T-helper 2 cell (primary cell): ENCODE measurements around the gene CUEDC1.
"Not testable (repeated sequence)": the region's sequence is repeated elsewhere in the genome, so short reads cannot be mapped to it uniquely, and the experiment has no call there.

Source experiments
- DNase-seq, 5 experiments: peaks; one replicate each; pipeline versions ENCODE4 v3.0.0 to v3.0.0-alpha.2; 2012 to 2022

Gene CUEDC1

DNA sequence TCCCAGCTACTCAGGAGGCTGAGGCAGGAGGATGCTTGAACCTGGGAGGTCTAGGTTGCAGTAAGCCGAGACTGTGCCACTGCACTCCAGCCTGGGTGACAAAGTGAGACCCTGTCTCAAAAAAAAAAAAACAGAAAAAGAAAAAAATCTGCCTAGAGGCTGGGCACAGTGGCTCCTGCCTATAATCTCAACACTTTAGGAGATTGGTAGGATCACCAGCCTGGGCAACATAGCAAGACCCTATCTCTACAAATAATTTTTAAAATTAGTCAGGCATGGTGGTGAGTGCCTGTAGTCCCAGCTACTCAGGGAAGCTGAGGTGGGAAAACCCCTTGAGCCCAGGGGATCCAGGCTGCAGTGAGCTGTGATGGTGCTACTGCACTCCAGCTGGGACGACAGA lies 17.7 kb downstream of the CUEDC1 start:
- DNase-seq, result no peak

GRCh38 chr17:57935833-57936807 lies 19.1 kb downstream of the CUEDC1 start:
- no peak for DNase-seq

DNA sequence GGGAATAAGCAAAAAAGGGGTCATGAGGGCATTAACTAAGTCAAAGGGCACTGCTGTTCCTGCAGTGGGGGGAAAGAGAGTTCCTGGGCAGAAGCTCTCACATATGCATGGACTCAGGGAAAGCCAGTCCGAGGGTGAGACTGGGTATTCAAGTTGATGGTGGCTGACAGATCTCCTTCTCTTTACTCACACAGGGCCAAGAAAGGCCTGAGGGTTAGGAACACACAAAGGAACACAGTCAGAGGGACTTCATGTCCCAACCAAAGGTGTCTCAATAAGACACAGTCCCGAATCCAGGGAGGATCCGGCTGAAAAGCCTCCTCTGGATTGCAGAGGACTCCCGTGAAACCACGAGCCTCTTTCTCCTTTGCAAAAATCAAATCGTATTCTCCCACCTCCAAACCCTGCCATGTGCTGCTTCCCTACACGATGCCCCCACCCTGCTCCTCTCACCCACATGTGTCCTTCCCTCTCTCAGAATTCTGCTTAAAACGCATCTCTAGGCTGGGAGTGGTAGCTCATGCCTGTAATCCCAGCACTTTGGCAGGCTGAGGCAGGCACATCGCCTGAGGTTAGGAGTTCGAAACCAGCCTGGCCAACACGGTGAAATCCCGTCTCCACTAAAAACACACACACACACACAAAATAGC lies 23.6 kb downstream of the CUEDC1 start:
- DNase-seq, result no peak

DNA sequence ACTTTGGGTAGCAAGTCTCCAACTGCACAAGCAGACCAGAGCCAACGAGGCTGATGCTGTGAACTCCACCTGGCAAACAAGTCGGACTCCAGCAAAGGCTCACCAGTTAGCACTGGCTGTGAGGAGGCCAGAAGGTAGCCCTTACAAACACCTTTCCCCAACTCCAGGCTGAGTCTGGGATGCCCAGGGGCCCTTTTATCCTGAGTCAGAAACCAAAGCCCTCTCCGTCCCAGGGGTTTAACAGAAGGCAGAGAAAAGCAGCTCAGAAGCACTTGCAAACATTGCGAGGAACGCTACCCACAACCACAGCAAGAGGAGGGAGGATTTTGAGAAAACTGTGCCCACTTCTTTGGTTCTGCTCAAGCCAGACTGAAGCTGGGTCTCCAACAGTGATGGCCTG lies 25.0 kb downstream of the CUEDC1 start:
- DNase-seq, result no peak

DNA sequence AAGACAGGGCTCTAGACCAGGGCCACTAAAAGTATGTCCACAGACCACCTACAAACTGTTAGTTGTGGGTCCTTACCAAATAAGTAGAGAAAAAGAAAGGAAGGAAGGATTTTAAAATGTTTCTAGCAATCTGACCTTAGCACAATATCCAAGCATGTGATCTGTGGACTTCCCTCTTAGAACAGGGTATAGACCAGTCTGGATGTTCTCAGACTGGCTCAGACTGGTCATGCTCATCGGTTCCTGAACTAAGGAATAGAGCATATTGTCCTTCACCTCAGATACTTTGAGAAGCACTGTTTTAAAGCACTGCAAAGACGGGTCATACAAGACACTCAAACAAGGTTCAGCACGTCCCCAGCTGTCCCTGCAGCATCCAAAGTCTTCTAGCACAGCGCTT lies 25.8 kb downstream of the CUEDC1 start:
- DNase-seq, result no peak

GRCh38 chr17:57928928-57929327 lies 26.3 kb downstream of the CUEDC1 start:
- DNase-seq, result no peak

GRCh38 chr17:57927048-57927723 lies 28.0 kb downstream of the CUEDC1 start:
- DNase-seq, result no peak

DNA sequence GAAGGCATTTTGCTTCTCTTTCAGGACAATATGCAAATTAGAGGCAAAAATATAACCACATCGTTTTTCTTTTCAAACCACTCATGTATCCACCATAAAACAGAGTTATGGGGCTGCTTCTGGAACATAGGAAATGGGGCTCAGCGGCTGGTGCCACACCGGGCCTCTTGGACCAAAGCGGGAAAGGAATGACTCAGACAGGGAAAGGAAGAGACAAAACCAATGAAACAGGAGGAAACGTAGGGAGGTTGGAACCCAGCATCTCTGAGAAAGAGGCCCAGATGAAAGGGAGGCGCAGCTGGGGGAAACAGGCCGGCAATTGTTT lies 28.5 kb downstream of the CUEDC1 start:
- DNase-seq, result no peak

- DNase-seq, result no peak
These were observed 29.7 kb downstream of the CUEDC1 start for GRCh38 chr17:57925361-57925990.

GRCh38 chr17:57924677-57925076 lies 30.5 kb downstream of the CUEDC1 start:
- no peak for DNase-seq

DNA sequence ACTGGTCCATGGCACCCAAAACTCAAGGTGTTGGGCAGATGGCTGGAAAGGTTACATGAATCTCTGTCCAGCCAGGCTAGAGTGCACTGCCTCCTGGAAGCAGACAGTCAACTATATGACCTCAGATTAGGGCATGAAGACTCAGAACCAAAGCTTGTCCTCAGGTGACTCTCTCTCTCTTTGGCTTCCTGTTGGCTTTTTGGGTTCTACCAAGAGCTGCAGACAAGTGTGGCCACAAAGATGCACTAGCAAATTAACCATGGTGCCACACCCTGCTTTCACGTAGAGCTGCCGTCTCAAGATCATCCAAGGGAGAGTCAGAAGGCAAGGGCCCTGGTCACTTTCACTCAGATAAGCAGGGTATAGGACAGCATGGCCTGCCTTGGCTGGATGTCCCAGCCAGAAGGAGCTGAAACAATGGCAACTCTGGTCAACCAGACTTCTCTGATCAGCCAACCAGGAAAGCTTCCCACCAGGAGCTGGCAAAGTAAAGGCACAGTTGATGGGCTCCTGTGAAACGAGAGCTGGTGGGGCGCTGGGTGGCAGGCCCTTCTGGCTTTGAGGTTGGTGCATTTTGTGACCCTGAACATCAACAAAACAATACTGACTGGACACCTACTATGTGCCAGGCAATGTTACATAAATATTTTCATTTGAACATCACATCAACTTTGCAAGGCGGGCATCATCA lies 31.9 kb downstream of the CUEDC1 start:
- peak in 1 of 5 experiments; percentile 44 for DNase-seq

DNA sequence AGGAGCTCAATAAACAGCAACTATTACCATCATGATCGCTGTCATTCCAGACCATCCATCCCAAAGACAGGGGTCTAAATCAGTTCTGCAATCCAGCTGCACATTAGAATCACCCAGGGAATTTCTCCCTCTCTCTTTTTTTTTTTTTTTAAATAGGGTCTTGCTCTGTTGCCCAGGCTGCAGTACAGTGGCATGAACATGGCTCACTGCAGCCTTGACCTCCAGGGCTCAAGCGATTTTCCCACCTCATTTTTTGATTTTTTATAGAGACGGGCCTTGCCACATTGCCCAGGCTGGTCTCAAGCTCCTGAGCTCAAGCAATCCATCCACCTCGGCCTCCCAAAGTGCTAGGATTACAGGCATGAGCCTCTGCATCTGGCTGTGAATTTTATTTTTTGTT lies 32.5 kb downstream of the CUEDC1 start:
- not testable (repeated sequence) for DNase-seq

DNA sequence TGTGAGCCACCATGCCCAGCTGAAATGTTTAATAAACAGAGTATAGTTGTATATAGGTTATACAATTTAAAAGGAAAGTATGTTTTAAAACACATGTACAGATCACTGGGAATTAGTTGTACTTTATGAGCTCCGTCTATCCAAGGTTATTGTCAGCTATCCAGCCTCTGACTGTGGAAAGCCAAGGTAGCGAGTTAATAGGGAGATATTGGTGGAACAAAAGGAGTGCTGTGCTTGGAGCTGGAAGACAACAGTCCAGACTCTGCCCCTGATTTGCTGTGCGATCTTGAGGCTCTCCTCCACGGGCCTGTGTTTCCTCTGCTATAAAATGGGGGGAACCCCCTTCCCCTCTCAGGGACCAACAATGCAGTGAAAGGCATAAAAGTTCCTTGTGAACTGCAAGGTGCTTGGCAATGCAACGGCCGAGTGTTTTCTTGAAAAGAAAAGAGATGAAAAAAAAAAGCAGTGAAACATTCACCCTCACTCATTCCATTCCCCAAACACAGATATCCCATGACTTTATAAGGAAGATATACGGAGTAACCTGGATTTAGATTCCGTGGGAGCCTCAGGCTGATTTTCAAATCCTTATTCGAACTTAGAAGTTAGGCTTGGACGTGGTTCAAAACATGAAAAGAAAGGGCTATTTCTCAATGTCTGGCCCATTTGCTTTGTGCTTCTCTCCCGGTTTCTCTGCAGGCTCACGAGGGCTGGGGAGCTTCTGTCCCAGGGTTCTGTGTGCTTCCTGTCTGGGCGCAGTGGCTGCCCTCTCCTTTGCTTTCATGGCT lies 34.1 kb downstream of the CUEDC1 start:
- DNase-seq, result no peak

DNA sequence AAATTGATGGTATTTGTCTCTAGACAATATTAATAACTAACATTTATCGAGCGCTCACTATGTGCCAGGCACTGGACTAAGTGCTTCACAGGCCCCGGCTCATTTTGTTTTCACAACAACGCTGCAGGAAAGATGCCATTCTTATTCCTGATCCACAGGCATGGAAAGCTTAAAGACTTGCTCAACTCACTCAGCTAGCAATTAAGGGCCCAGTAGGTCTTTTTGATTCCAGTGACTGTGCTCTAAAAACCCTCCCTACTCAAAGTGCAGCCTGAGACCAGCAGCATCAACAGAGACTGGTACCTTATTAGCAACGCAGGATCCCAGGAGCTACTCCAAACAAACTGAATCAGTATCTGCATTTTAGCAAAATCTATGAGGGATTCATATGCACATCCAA lies 35.3 kb downstream of the CUEDC1 start:
- DNase-seq, result no peak

GRCh38 chr17:57918017-57918895 lies 37.0 kb downstream of the CUEDC1 start:
- no peak for DNase-seq

DNA sequence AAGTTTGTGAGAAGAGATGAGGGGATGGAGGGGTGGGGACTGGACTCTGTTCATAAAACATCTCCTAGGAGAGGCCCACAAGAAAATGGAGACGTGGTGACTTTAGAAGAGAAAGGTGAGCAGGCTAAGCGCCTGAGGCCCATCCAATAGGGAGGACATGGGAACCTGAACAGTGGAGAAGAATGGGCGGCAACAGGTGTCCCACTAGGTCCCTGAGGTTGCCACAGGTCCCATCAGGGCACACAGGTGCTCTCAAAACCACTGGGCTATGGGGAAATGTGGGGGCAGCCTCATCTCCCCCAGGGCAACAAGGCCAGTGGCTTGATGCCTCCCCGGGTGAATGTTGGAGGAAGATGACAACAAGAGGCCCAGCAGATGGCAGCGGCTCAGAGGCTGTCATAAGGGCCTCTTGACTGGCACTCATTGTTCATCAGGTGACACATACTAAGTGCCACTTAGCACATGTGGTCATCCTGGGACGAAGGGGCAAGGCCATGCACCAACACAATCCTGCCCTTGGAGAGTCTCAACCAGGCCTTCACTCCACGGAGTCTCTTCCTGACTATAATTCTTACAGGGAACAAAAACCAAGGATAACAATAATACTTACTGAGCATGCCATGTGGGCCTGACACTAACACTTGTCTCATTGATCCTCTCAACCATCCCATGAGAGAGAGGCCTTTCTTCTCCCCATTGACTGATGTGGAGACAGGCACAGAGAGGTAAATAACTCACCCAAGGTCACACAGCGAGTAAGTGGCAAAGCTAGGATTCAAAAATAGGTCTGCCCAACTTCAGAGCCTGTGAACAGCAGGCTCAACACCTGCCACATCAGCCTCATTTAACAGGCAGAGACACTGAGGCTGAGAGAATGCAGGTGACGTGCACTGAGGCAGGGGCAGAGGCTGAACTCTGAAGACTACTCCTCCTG lies 38.0 kb downstream of the CUEDC1 start:
- peak in 2 of 5 experiments; percentile 3 to 29 for DNase-seq

DNA sequence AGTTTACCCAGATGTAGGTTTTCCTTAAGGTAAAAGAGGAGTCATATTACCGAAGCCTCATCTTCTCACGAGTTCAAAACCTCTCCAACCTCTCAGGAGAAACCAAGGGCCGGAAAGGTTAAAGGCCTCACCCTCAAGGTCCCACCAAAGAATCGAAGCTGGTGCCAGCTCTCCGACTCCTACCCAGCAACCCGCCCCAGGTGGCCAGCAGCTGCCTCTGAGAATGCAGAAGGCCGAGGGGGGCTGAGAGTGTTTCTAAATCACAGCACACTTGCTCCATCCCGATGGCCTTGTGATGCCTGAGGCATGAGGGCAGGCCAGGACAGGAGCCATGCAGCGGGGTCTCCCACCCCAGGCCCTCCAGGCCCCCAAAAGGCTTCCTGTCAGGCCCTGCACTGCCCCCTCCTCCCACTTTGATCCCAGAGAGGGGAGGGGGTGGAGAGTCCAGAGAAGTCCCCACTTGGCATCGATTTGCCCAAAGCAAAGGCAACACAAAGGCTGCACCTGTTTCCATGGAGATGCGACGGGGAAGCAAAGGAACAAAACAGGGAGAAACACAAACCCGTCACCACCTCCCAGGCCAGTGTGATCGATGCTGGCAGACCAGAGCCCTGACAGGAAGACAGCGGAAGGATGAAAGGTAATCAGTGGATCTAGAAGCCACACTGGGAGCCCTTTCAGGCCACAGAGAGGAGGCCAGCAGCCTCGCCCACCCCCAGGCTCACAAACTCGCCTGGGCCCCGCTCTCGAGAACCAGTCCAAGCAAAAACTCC lies 39.0 kb downstream of the CUEDC1 start:
- DNase-seq, result no peak

- no peak for DNase-seq
These were observed 39.7 kb downstream of the CUEDC1 start for GRCh38 chr17:57915544-57915943.
